Gastroesophageal sphincter (tissue), 3 donors: Measurements from ENCODE around the gene TMPRSS9.

Experiments
- CTCF ChIP-seq, 4 experiments: fragments of 200-600 bp in 2 of 4; fragments of 450-650 bp in 2 of 4; sonication (generic) in 1 of 4; IDR thresholded peaks; one replicate each; pipeline ENCODE4 v1.5.1; 2017 to 2019; ENCODE audit warnings: antibody characterized with exemption in 4 of 4, mild to moderate bottlenecking in 2 of 4, moderate library complexity in 2 of 4
- POLR2A ChIP-seq, 2 donors: fragments of 450-650 bp; IDR thresholded peaks; one replicate each; pipeline ENCODE4 v1.6.1; 2017; ENCODE audit warnings: antibody characterized with exemption in 2 of 2, mild to moderate bottlenecking in 2 of 2, moderate library complexity in 1 of 2

- TF ChIP-seq CTCF (IDR thresholded peaks at IDR 0.05) (no peak), POLR2A (IDR thresholded peaks at IDR 0.05) (no peak)
Observed at GRCh38 chr19:2454962-2455850, 95.1 kb downstream of the TMPRSS9 start.
